Measurements from ENCODE around the gene ITPRIPL2.

The ITPRIPL2 gene

GRCh38 chr16:19093631-19094541 is 19.9 kb upstream of the ITPRIPL2 start:
- H3K27me3 ChIP-seq (ENCODE audit: control insufficient read depth, insufficient read depth, low read length), result no peaks in the 10 kb centered on the region
- H3K27ac ChIP-seq (ENCODE audit: low read length), result no peak overlapping the region
- H3K4me3 ChIP-seq (ENCODE audit: low read length), result no peak overlapping the region
- no peaks in the 10 kb centered on the region for H3K9me3 ChIP-seq (ENCODE audit: control insufficient read depth, insufficient read depth, low read length)
- no peaks in the 10 kb centered on the region; the same call in 1 of the 2 replicates for H3K4me1 ChIP-seq (ENCODE audit: control insufficient read depth, insufficient read depth, low read length)
- H3K36me3 ChIP-seq (ENCODE audit: control insufficient read depth, insufficient read depth, low read length), result no peaks in the 10 kb centered on the region
- WGBS (ENCODE audit: insufficient coverage, insufficient read length), result no CpG with 5 or more reads among the region's 15 CpGs
- DNase-seq (ENCODE audit: low read depth, low spot score), result no peak

- H3K9me3 ChIP-seq (ENCODE audit: control insufficient read depth, insufficient read depth, low read length), result no peaks in the 10 kb centered on the region
- H3K27me3 ChIP-seq (ENCODE audit: control insufficient read depth, insufficient read depth, low read length), result no peaks in the 10 kb centered on the region
- no peak for DNase-seq (ENCODE audit: low read depth, low spot score)
- no peak overlapping the region for H3K4me3 ChIP-seq (ENCODE audit: low read length)
- H3K4me1 ChIP-seq (ENCODE audit: control insufficient read depth, insufficient read depth, low read length), result no peaks in the 10 kb centered on the region; the same call in 1 of the 2 replicates
- H3K27ac ChIP-seq (ENCODE audit: low read length), result no peak overlapping the region
- WGBS (ENCODE audit: insufficient coverage, insufficient read length), result no CpG with 5 or more reads among the region's 11 CpGs
- no peaks in the 10 kb centered on the region for H3K36me3 ChIP-seq (ENCODE audit: control insufficient read depth, insufficient read depth, low read length)
Measured at GRCh38 chr16:19094542-19095365, 19.0 kb upstream of the ITPRIPL2 start.

- Histone ChIP-seq H3K4me1 (ENCODE audit: control insufficient read depth, insufficient read depth, low read length) (no peaks in the 10 kb centered on the region; the same call in 1 of the 2 replicates), H3K36me3 (ENCODE audit: control insufficient read depth, insufficient read depth, low read length) (no peaks in the 10 kb centered on the region), H3K9me3 (ENCODE audit: control insufficient read depth, insufficient read depth, low read length) (no peaks in the 10 kb centered on the region; the same call in 1 of the 2 replicates), H3K27me3 (ENCODE audit: control insufficient read depth, insufficient read depth, low read length) (no peaks in the 10 kb centered on the region), H3K4me3 (ENCODE audit: low read length) (no peak overlapping the region), H3K27ac (ENCODE audit: low read length) (no peak overlapping the region)
- DNase-seq (ENCODE audit: low read depth, low spot score), result no peak
- no CpG with 5 or more reads among the region's 5 CpGs for WGBS (ENCODE audit: insufficient coverage, insufficient read length)
Measured at GRCh38 chr16:19095654-19096053, 18.1 kb upstream of the ITPRIPL2 start.

- no peak overlapping the region for H3K27ac ChIP-seq (ENCODE audit: low read length)
- no peaks in the 10 kb centered on the region; the same call in 1 of the 2 replicates for H3K4me1 ChIP-seq (ENCODE audit: control insufficient read depth, insufficient read depth, low read length)
- H3K4me3 ChIP-seq (ENCODE audit: low read length), result no peak overlapping the region
- no peaks in the 10 kb centered on the region; the same call in 1 of the 2 replicates for H3K9me3 ChIP-seq (ENCODE audit: control insufficient read depth, insufficient read depth, low read length)
- no CpG with 5 or more reads among the region's 1 CpG for WGBS (ENCODE audit: insufficient coverage, insufficient read length)
- H3K27me3 ChIP-seq (ENCODE audit: control insufficient read depth, insufficient read depth, low read length), result no peaks in the 10 kb centered on the region
- no peaks in the 10 kb centered on the region for H3K36me3 ChIP-seq (ENCODE audit: control insufficient read depth, insufficient read depth, low read length)
- no peak for DNase-seq (ENCODE audit: low read depth, low spot score)
Measured at GRCh38 chr16:19098173-19098572, 15.6 kb upstream of the ITPRIPL2 start.

- Histone ChIP-seq H3K36me3 (ENCODE audit: control insufficient read depth, insufficient read depth, low read length) (no peaks in the 10 kb centered on the region), H3K4me1 (ENCODE audit: control insufficient read depth, insufficient read depth, low read length) (no peaks in the 10 kb centered on the region), H3K4me3 (ENCODE audit: low read length) (no peak overlapping the region), H3K27ac (ENCODE audit: low read length) (no peak overlapping the region), H3K27me3 (ENCODE audit: control insufficient read depth, insufficient read depth, low read length) (no peaks in the 10 kb centered on the region), H3K9me3 (ENCODE audit: control insufficient read depth, insufficient read depth, low read length) (no peaks in the 10 kb centered on the region; the same call in 1 of the 2 replicates)
- no peak for DNase-seq (ENCODE audit: low read depth, low spot score)
- no CpG with 5 or more reads among the region's 16 CpGs for WGBS (ENCODE audit: insufficient coverage, insufficient read length)
Measured at GRCh38 chr16:19102187-19102872, 11.4 kb upstream of the ITPRIPL2 start.

- no peak for DNase-seq (ENCODE audit: low read depth, low spot score)
- H3K27ac ChIP-seq (ENCODE audit: low read length), result no peak overlapping the region
- no peaks in the 10 kb centered on the region for H3K36me3 ChIP-seq (ENCODE audit: control insufficient read depth, insufficient read depth, low read length)
- no peaks in the 10 kb centered on the region for H3K27me3 ChIP-seq (ENCODE audit: control insufficient read depth, insufficient read depth, low read length)
- H3K4me1 ChIP-seq (ENCODE audit: control insufficient read depth, insufficient read depth, low read length), result no peaks in the 10 kb centered on the region
- no CpG with 5 or more reads among the region's 5 CpGs for WGBS (ENCODE audit: insufficient coverage, insufficient read length)
- no peaks in the 10 kb centered on the region; the same call in 1 of the 2 replicates for H3K9me3 ChIP-seq (ENCODE audit: control insufficient read depth, insufficient read depth, low read length)
- no peak overlapping the region for H3K4me3 ChIP-seq (ENCODE audit: low read length)
Measured at GRCh38 chr16:19104607-19105006, 9.2 kb upstream of the ITPRIPL2 start.

GRCh38 chr16:19105131-19105530 is 8.6 kb upstream of the ITPRIPL2 start:
- WGBS (ENCODE audit: insufficient coverage, insufficient read length), result no CpG with 5 or more reads among the region's 6 CpGs
- DNase-seq (ENCODE audit: low read depth, low spot score), result no peak
- no peak overlapping the region for H3K4me3 ChIP-seq (ENCODE audit: low read length)
- H3K9me3 ChIP-seq (ENCODE audit: control insufficient read depth, insufficient read depth, low read length), result no peaks in the 10 kb centered on the region
- no peaks in the 10 kb centered on the region for H3K36me3 ChIP-seq (ENCODE audit: control insufficient read depth, insufficient read depth, low read length)
- H3K27ac ChIP-seq (ENCODE audit: low read length), result no peak overlapping the region
- H3K27me3 ChIP-seq (ENCODE audit: control insufficient read depth, insufficient read depth, low read length), result no peaks in the 10 kb centered on the region
- no peaks in the 10 kb centered on the region for H3K4me1 ChIP-seq (ENCODE audit: control insufficient read depth, insufficient read depth, low read length)

GRCh38 chr16:19105891-19106624 is 7.7 kb upstream of the ITPRIPL2 start:
- H3K27me3 ChIP-seq (ENCODE audit: control insufficient read depth, insufficient read depth, low read length), result no peaks in the 10 kb centered on the region
- no CpG with 5 or more reads among the region's 11 CpGs for WGBS (ENCODE audit: insufficient coverage, insufficient read length)
- no peaks in the 10 kb centered on the region for H3K36me3 ChIP-seq (ENCODE audit: control insufficient read depth, insufficient read depth, low read length)
- no peaks in the 10 kb centered on the region for H3K9me3 ChIP-seq (ENCODE audit: control insufficient read depth, insufficient read depth, low read length)
- no peak for DNase-seq (ENCODE audit: low read depth, low spot score)
- H3K4me3 ChIP-seq (ENCODE audit: low read length), result no peak overlapping the region
- no peaks in the 10 kb centered on the region for H3K4me1 ChIP-seq (ENCODE audit: control insufficient read depth, insufficient read depth, low read length)
- no peak overlapping the region for H3K27ac ChIP-seq (ENCODE audit: low read length)

GRCh38 chr16:19106625-19107020 is 7.1 kb upstream of the ITPRIPL2 start:
- Histone ChIP-seq H3K4me1 (ENCODE audit: control insufficient read depth, insufficient read depth, low read length) (no peaks in the 10 kb centered on the region), H3K9me3 (ENCODE audit: control insufficient read depth, insufficient read depth, low read length) (no peaks in the 10 kb centered on the region), H3K36me3 (ENCODE audit: control insufficient read depth, insufficient read depth, low read length) (no peaks in the 10 kb centered on the region), H3K27me3 (ENCODE audit: control insufficient read depth, insufficient read depth, low read length) (no peaks in the 10 kb centered on the region), H3K27ac (ENCODE audit: low read length) (no peak overlapping the region), H3K4me3 (ENCODE audit: low read length) (no peak overlapping the region)
- no CpG with 5 or more reads among the region's 2 CpGs for WGBS (ENCODE audit: insufficient coverage, insufficient read length)
- no peak for DNase-seq (ENCODE audit: low read depth, low spot score)

Measured in iPS DF 6.9 (cell line).